Epithelial cell of alveolus of lung (primary cell): ENCODE results near the gene RAVER1. TPM values are rescaled to one million over a fixed set of nuclear protein-coding genes. Genes with fewer than 3 reads are reported as not detected.

Experiments
- total RNA-seq: library from RNA; depleted of rRNA; stranded (reverse); fragments of >200 nt; gene quantifications from 2 replicates; pipeline ENCODE4 v1.2.1, GENCODE V29; 2015

Gene RAVER1
- 38.0 and 49.8 TPM in 2 replicates for total RNA-seq

DNA sequence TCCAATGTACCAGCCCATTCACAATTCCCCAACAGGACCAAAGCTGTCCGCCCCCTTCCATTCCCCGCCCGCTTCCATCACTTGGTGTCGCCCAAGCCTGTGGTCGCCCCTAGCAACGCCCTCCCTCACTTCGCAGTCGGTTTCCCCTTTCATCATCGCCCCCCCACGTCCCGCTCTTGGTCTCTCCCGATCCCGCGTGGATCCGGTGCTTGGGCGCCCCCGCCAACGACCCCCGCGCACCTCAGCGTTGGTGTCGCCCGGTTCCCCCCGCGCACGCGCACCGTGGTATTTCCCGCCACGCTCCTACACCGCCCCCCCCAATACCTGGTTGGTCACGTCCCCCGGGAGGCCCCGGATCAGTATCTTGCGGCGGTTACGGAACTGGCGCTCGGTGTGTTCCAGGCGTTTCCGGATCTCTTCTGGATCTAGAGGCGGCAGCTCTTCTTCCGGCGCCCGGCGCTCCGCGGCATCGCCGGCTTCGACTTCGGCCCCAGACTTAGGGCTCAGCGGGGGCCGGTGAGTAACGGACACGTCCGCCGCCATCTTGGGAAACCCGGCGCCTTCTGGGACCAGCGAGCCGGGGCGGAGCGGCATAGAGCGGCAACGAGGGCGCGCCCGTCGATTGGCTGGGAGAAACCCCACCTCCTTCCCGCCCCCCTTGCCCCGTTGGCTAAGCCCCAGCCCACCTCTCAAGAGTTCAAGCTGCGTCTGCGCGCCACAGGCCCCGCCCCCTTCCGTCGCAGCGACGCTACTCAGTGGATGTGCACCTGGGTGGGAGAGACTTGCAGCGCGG is at the start of gene RAVER1:
Gene RAVER1 (minus strand): TSS at position 565 of the 793 bp plus-strand sequence. CDS start 22 bp downstream, at position 543.

GRCh38 chr19:10380313-10381102 is 47.2 kb upstream of the RAVER1 start, which contains the start of gene TYK2:
Gene TYK2, minus strand, starts transcription at chr19:10380572. Its CDS starts 2,166 bp downstream, at chr19:10378406.

DNA sequence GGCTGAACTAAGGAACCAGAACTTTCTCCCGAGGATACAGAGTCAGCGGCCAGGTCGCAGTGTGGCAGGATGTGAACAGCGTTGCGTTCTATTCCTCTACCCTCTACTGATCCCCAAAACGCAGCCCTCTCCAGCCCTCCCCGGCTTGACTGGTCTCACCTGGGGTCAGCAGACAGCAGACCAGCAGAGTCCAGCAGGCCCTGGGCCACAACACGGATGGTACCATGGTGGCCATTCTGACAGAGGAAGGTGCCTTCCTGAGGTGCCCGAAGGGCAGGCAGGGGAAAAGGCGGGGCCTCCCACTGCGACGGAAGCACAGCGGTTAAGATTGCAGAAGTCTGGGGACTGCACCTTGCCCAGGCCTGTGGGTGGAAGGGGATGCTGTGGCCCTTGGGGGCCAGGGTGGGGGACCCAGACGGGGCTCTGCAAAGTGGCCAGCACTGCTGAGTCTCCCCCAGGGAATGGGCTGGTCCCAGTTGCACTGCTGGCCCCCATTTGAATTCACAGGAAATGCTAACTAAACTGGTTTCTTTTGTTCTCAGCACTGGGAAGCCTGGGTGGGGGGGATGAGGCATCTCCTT is 6.1 kb upstream of the RAVER1 start, which contains the start of gene ICAM3:
Gene ICAM3 (minus strand): TSS at position 245 of the 581 bp plus-strand sequence. CDS start 10 bp downstream, at position 235.

GRCh38 chr19:10315335-10316214 is 17.8 kb downstream of the RAVER1 start, which contains the start of gene FDX2:
Gene FDX2, minus strand, starts transcription at chr19:10316015. Its CDS starts 19 bp downstream, at chr19:10315996.

GRCh38 chr19:10309423-10309822 is 23.9 kb downstream of the RAVER1 start, which contains the start of gene ZGLP1:
Gene ZGLP1, minus strand, starts transcription at chr19:10309815.

GRCh38 chr19:10289836-10290356 is 43.4 kb downstream of the RAVER1 start, which contains the start of gene ICAM5:
Gene ICAM5, plus strand, starts transcription at chr19:10289952. Its CDS starts 92 bp downstream, at chr19:10290044.

GRCh38 chr19:10286803-10287737 is 46.3 kb downstream of the RAVER1 start, which contains the start of gene ICAM4:
Gene ICAM4, plus strand, starts transcription at chr19:10286955. Its CDS starts 58 bp downstream, at chr19:10287013.

GRCh38 chr19:10270616-10271394 is 62.5 kb downstream of the RAVER1 start, which contains the start of gene ICAM1:
Gene ICAM1, plus strand, starts transcription at chr19:10271120. Its CDS starts 40 bp downstream, at chr19:10271160.

Other genes with a start within 250 kb of the RAVER1 start
- gene SHFL, start 247.2 kb downstream of the RAVER1 start, total RNA-seq: 19.1 and 28.4 TPM in 2 replicates
- gene ANGPTL6, start 230.9 kb downstream of the RAVER1 start, total RNA-seq: 0.13 and 0.80 TPM in 2 replicates
- 37.5 and 38.7 TPM in 2 replicates for gene PPAN, start 227.2 kb downstream of the RAVER1 start, total RNA-seq
- 1.8 and 6.6 TPM in 2 replicates for gene P2RY11, start 221.8 kb downstream of the RAVER1 start, total RNA-seq
- 269 and 279 TPM in 2 replicates for gene EIF3G, start 213.6 kb downstream of the RAVER1 start, total RNA-seq
- gene DNMT1, start 138.6 kb downstream of the RAVER1 start, total RNA-seq: 99.0 and 101 TPM in 2 replicates
- gene S1PR2, start 102.2 kb downstream of the RAVER1 start, total RNA-seq: 21.7 and 69.8 TPM in 2 replicates
- gene MRPL4, start 81.3 kb downstream of the RAVER1 start, total RNA-seq: 93.2 and 98.0 TPM in 2 replicates
- gene ICAM1, start 62.4 kb downstream of the RAVER1 start, total RNA-seq: 36.0 and 177 TPM in 2 replicates
- gene ICAM4, start 46.6 kb downstream of the RAVER1 start, total RNA-seq: 3.4 and 9.3 TPM in 2 replicates
- 16.4 and 26.7 TPM in 2 replicates for gene ICAM5, start 43.6 kb downstream of the RAVER1 start, total RNA-seq
- gene ZGLP1, start 23.7 kb downstream of the RAVER1 start, total RNA-seq: 0.32 and 0.52 TPM in 2 replicates
- 17.3 and 45.3 TPM in 2 replicates for gene FDX2, start 17.5 kb downstream of the RAVER1 start, total RNA-seq
- gene ICAM3, start 6.1 kb upstream of the RAVER1 start, total RNA-seq: 4.2 and 6.7 TPM in 2 replicates
- 75.8 and 80.0 TPM in 2 replicates for gene TYK2, start 47.0 kb upstream of the RAVER1 start, total RNA-seq
- gene CDC37, start 70.0 kb upstream of the RAVER1 start, total RNA-seq: 122 and 193 TPM in 2 replicates
- gene PDE4A, start 87.0 kb upstream of the RAVER1 start, total RNA-seq: 5.7 and 11.7 TPM in 2 replicates
- gene KEAP1, start 169.8 kb upstream of the RAVER1 start, total RNA-seq: 69.4 and 99.2 TPM in 2 replicates
- 0.16 and 3.4 TPM in 2 replicates for gene S1PR5, start 183.9 kb upstream of the RAVER1 start, total RNA-seq
- 24.6 and 33.5 TPM in 2 replicates for gene ATG4D, start 210.4 kb upstream of the RAVER1 start, total RNA-seq
- 12.0 and 16.5 TPM in 2 replicates for gene KRI1, start 232.5 kb upstream of the RAVER1 start, total RNA-seq
- gene CDKN2D, start 235.4 kb upstream of the RAVER1 start, total RNA-seq: 6.1 and 6.7 TPM in 2 replicates